Fibroblast of lung (primary cell): ENCODE results near the gene RASA1. TPM values are rescaled to one million over a fixed set of nuclear protein-coding genes. Genes with fewer than 3 reads are reported as not detected.
A peak's percentile ranks its signal among the peaks of the same experiment; 100 is the strongest.

Experiments used
- DNase-seq, 2 donors: peaks; one replicate each; pipeline versions ENCODE4 v3.0.0 to v3.0.0-alpha.2; 2010; ENCODE audit warnings: low read depth in 2 of 2
- H2AFZ ChIP-seq: 2 replicates; pipeline ENCODE4 v1.5.1; 2012; ENCODE audit warnings: low read length, control low read depth, inconsistent platforms
- H3K27ac ChIP-seq: 2 replicates; pipeline ENCODE4 v1.5.1; 2011; ENCODE audit warnings: low read length, control low read depth; ENCODE audit not compliant: insufficient read depth
- H3K27me3 ChIP-seq: 2 replicates; pipeline ENCODE4 v1.5.1; 2011; ENCODE audit warnings: mild to moderate bottlenecking, low read length; ENCODE audit not compliant: control insufficient read depth, insufficient read depth
- H3K36me3 ChIP-seq: 2 replicates; pipeline ENCODE4 v1.5.1; 2011; ENCODE audit warnings: low read length; ENCODE audit not compliant: control insufficient read depth, insufficient read depth
- H3K4me1 ChIP-seq: 2 replicates; pipeline ENCODE4 v1.5.1; 2011; ENCODE audit warnings: low read length; ENCODE audit not compliant: control insufficient read depth, insufficient read depth; ENCODE audit errors: extremely low read depth
- H3K4me2 ChIP-seq: 2 replicates; pipeline ENCODE4 v1.5.1; 2011; ENCODE audit warnings: low read length, control low read depth; ENCODE audit not compliant: insufficient read depth; ENCODE audit errors: extremely low read depth
- H3K4me3 ChIP-seq, 4 experiments: fragments of 200-600 bp in 1 of 4; sonication (generic) in 1 of 4; replicated peaks in 1 of 4; 2 replicates each; pipeline ENCODE4 v1.5.1; 2011 to 2016; ENCODE audit warnings: low read length in 4 of 4, low read depth in 3 of 4, mild to moderate bottlenecking in 3 of 4, control low read depth in 2 of 4, inconsistent platforms in 1 of 4, mixed read lengths in 1 of 4; ENCODE audit not compliant: insufficient read depth in 1 of 4; ENCODE audit errors: control extremely low read depth in 1 of 4
- H3K79me2 ChIP-seq: 2 replicates; pipeline ENCODE4 v1.5.1; 2012; ENCODE audit warnings: mild to moderate bottlenecking, low read length, inconsistent platforms; ENCODE audit not compliant: control insufficient read depth, insufficient read depth
- H3K9ac ChIP-seq: 2 replicates; pipeline ENCODE4 v1.5.1; 2011; ENCODE audit warnings: mild to moderate bottlenecking, low read length, control low read depth; ENCODE audit not compliant: insufficient read depth
- H3K9me3 ChIP-seq: 2 replicates; pipeline ENCODE4 v1.5.1; 2012; ENCODE audit warnings: low read depth, low read length; ENCODE audit not compliant: control insufficient read depth, insufficient read depth
- H4K20me1 ChIP-seq: 2 replicates; pipeline ENCODE4 v1.5.1; 2011; ENCODE audit warnings: low read length; ENCODE audit not compliant: control insufficient read depth, insufficient read depth; ENCODE audit errors: extremely low read depth
- EZH2 ChIP-seq: IDR thresholded peaks from 2 replicates; pipeline ENCODE4 v1.5.1; 2012; ENCODE audit warnings: low read length, control low read depth, mild to moderate bottlenecking; ENCODE audit errors: missing control alignments
- polyA plus RNA-seq, 2 donors: library from polyadenylated mRNA; depleted of rRNA in 1 of 2; stranded (reverse) in 1 of 2; unstranded in 1 of 2; fragments of >200 nt; gene quantifications; 2 replicates each; pipeline ENCODE4 v1.2.1, GENCODE V29; 2011 to 2012; ENCODE audit warnings: missing spikeins in 1 of 2
- total RNA-seq: library from RNA; depleted of rRNA; stranded (reverse); fragments of >200 nt; gene quantifications from 2 replicates; pipeline ENCODE4 v1.2.1, GENCODE V29; 2014
- TF ChIP-seq, protein P1 (sequence below), 2 donors: IDR thresholded peaks in 1 of 2; conservative IDR thresholded peaks in 1 of 2; 1 replicate in 1 of 2; 2 replicates in 1 of 2; pipeline ENCODE4 v1.5.1; 2011 to 2012; ENCODE audit warnings: low read length in 2 of 2, control low read depth in 1 of 2, inconsistent platforms in 1 of 2, low read depth in 1 of 2, mild to moderate bottlenecking in 1 of 2

RASA1 gene
- total and polyA plus RNA-seq, 2 donors (not counting 1 experiment from before 2014, with no cell fraction given) = 45.8 to 66.6 TPM

DNA sequence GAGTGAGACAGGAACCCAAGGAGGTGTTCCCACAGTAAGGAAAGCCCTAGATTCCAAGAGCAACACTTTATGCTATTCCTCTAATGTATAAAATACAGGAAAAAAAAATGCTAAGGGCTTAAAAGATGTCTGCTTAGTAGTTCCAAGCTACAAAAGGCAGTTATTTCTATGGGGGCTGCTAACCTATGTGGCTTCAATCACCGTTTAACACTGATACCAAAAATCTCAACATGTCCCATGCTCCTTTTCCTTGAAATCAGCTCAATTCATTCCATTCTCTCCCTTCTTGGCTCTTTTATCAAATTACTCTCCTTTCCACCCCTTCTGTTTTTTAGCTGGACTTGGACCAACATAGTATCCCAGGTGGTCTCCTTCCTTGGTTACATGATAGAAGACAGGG, 124.5 kb downstream of the RASA1 start:
- H3K79me2 ChIP-seq = peaks cover 12% of the 10 kb centered on the region
- no peaks in the 10 kb centered on the region for H3K9me3 ChIP-seq
- H3K9ac ChIP-seq = no peak overlapping the region
- peaks cover 28% of the 10 kb centered on the region for H3K4me1 ChIP-seq
- no peak overlapping the region for H3K4me2 ChIP-seq
- no peaks in the 10 kb centered on the region for H3K27me3 ChIP-seq
- peaks cover 6% of the 10 kb centered on the region for H3K36me3 ChIP-seq
- no peaks in the 10 kb centered on the region for H4K20me1 ChIP-seq
- H2AFZ ChIP-seq = no peak overlapping the region
- no peak overlapping the region for H3K4me3 ChIP-seq
- no peak for TF ChIP-seq EZH2
- TF ChIP-seq, protein P1, sequence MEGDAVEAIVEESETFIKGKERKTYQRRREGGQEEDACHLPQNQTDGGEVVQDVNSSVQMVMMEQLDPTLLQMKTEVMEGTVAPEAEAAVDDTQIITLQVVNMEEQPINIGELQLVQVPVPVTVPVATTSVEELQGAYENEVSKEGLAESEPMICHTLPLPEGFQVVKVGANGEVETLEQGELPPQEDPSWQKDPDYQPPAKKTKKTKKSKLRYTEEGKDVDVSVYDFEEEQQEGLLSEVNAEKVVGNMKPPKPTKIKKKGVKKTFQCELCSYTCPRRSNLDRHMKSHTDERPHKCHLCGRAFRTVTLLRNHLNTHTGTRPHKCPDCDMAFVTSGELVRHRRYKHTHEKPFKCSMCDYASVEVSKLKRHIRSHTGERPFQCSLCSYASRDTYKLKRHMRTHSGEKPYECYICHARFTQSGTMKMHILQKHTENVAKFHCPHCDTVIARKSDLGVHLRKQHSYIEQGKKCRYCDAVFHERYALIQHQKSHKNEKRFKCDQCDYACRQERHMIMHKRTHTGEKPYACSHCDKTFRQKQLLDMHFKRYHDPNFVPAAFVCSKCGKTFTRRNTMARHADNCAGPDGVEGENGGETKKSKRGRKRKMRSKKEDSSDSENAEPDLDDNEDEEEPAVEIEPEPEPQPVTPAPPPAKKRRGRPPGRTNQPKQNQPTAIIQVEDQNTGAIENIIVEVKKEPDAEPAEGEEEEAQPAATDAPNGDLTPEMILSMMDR (conservative IDR thresholded peaks at IDR 0.05 in 1 of 2, IDR thresholded peaks at IDR 0.05 in 1 of 2; ENCODE audit: low read depth in 1 of 2, low read length in 2 of 2) = no peak
- no peak for DNase-seq
- peak overlapping the region; percentile 80 for H3K27ac ChIP-seq

DNA sequence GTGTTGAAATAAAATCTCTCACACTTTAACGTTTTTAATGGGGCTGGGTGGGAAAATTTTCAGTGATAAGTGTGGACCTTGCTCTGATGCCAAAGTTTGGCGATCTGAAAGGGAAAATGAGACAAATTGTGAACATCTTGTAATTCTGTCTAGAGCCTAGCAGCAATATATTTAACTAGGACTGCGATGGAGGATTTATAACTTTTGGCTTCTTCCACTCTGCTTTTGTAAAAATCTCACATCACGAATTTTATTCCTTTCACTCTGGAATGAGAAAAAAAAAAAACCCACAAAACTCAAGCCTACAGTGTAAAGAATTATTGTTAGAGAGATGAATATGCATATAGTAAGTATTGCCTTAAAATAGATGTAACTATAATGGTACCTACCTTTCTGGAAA, 125.1 kb downstream of the RASA1 start:
- Histone ChIP-seq H3K9me3 (no peaks in the 10 kb centered on the region), H3K4me3 (no peak overlapping the region), H3K9ac (no peak overlapping the region), H3K36me3 (peaks cover 7% of the 10 kb centered on the region), H3K27me3 (no peaks in the 10 kb centered on the region), H2AFZ (no peak overlapping the region), H3K4me2 (peak overlapping the region; percentile 58), H3K27ac (peak overlapping the region; percentile 80), H3K79me2 (peaks cover 15% of the 10 kb centered on the region), H3K4me1 (peaks cover 28% of the 10 kb centered on the region), H4K20me1 (no peaks in the 10 kb centered on the region)
- TF ChIP-seq, protein P1 (conservative IDR thresholded peaks at IDR 0.05 in 1 of 2, IDR thresholded peaks at IDR 0.05 in 1 of 2; ENCODE audit: low read depth in 1 of 2, low read length in 2 of 2) = no peak
- TF ChIP-seq EZH2 = no peak
- DNase-seq = no peak

DNA sequence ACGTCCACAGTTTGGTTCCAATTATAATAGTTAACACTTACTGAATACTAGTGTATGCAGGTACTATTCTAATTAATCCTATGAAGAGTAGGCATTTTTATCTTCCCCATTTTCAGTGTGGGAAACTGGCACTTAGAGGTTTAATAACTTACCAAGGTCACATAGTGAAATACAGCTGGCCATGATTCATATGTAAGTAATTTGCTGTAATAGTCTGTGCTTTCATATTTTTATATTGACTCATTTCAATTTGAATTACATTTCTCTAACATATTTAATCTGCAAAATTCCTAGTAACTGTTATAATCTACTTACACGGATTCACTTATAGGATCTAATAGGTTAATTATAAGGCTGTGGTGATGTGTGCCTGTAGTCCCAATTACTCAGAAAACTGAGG, 125.6 kb downstream of the RASA1 start:
- no peaks in the 10 kb centered on the region for H4K20me1 ChIP-seq
- H3K4me3 ChIP-seq = peak overlapping the region in 1 of 4 experiments; percentile 5
- peak overlapping the region; percentile 80 for H3K27ac ChIP-seq
- TF ChIP-seq, protein P1 (conservative IDR thresholded peaks at IDR 0.05 in 1 of 2, IDR thresholded peaks at IDR 0.05 in 1 of 2; ENCODE audit: low read depth in 1 of 2, low read length in 2 of 2) = no peak
- TF ChIP-seq EZH2 = no peak
- peak; percentile 89 to 92 for DNase-seq
- H3K9me3 ChIP-seq = no peaks in the 10 kb centered on the region
- peaks cover 7% of the 10 kb centered on the region for H3K36me3 ChIP-seq
- H3K79me2 ChIP-seq = peaks cover 15% of the 10 kb centered on the region
- H3K9ac ChIP-seq = no peak overlapping the region
- no peaks in the 10 kb centered on the region for H3K27me3 ChIP-seq
- no peak overlapping the region for H2AFZ ChIP-seq
- H3K4me1 ChIP-seq = peaks cover 28% of the 10 kb centered on the region
- peak overlapping the region; percentile 58 for H3K4me2 ChIP-seq
